Heart left ventricle (tissue), 16 donors: Measurements from ENCODE around the gene SDC4. TPM values are rescaled to one million over a fixed set of nuclear protein-coding genes. Genes with fewer than 3 reads are reported as not detected.

Experiments
- ATAC-seq, 4 donors: fragments of 200-7000 bp; cut with Tn5 transposase; one replicate each; pipeline ENCODE4 v1.9.1; 2020 to 2022; ENCODE audit warnings: moderate library complexity in 4 of 4, mild to moderate bottlenecking in 3 of 4, moderate number of reproducible peaks in 1 of 4
- DNase-seq, 5 donors: peaks; one replicate each; pipeline ENCODE4 v3.0.0-alpha.2; 2020
- H3K27ac ChIP-seq, 12 donors: fragments of 200-600 bp; sonication (generic) in 4 of 12; one replicate each; pipeline versions ENCODE4 v1.5.0 to v1.8.0; 2016 to 2022; ENCODE audit warnings: mild to moderate bottlenecking in 2 of 12
- H3K27me3 ChIP-seq, 9 donors: fragments of 200-600 bp; sonication (generic) in 2 of 9; one replicate each; pipeline versions ENCODE4 v1.5.1 to v1.8.0; 2016 to 2022; ENCODE audit warnings: mild to moderate bottlenecking in 3 of 9
- H3K36me3 ChIP-seq, 9 donors: fragments of 200-600 bp; sonication (generic) in 2 of 9; one replicate each; pipeline versions ENCODE4 v1.5.0 to v1.8.0; 2018 to 2022; ENCODE audit warnings: mild to moderate bottlenecking in 2 of 9
- H3K4me1 ChIP-seq, 12 donors: fragments of 200-600 bp; sonication (generic) in 4 of 12; one replicate each; pipeline versions ENCODE4 v1.5.0 to v1.8.0; 2016 to 2022; ENCODE audit warnings: mild to moderate bottlenecking in 3 of 12
- H3K4me3 ChIP-seq, 12 donors: fragments of 200-600 bp; sonication (generic) in 4 of 12; one replicate each; pipeline versions ENCODE4 v1.5.0 to v1.8.0; 2017 to 2022; ENCODE audit warnings: mild to moderate bottlenecking in 9 of 12, moderate library complexity in 4 of 12
- H3K9me3 ChIP-seq, 12 donors: fragments of 200-600 bp; sonication (generic) in 4 of 12; one replicate each; pipeline versions ENCODE4 v1.5.0 to v1.8.0; 2016 to 2022; ENCODE audit warnings: mild to moderate bottlenecking in 1 of 12
- CTCF ChIP-seq, 12 donors: fragments of 200-600 bp; sonication (generic) in 4 of 12; IDR thresholded peaks; one replicate each; pipeline versions ENCODE4 v1.5.0 to v1.8.0; 2018 to 2022; ENCODE audit warnings: antibody characterized with exemption in 12 of 12, mild to moderate bottlenecking in 5 of 12
- POLR2A ChIP-seq, 2 donors: fragments of 450-650 bp; IDR thresholded peaks; one replicate each; pipeline ENCODE4 v1.6.1; 2017; ENCODE audit warnings: antibody characterized with exemption in 2 of 2, mild to moderate bottlenecking in 2 of 2, moderate library complexity in 2 of 2
- WGBS, 4 donors: extraction: QIAGEN DNeasy Blood & Tissue Kit in 2 of 4; methylation state at CpG; one replicate each; pipeline versions ENCODE4 v1.1.5 to v1.1.7; 2013 to 2018; 5-methylcytosine and 5-hydroxymethylcytosine counted together
- intact Hi-C, 10 donors: fragments of 100-400 bp; cut with DNase I; formaldehyde crosslinking; loops; one replicate each; pipeline versions ENCODE4 v1.11.1 to v1.14.2; 2022
- polyA plus RNA-seq, 2 donors: library from polyadenylated mRNA; stranded (reverse); fragments of 200-250 nt; gene quantifications; one replicate each; pipeline ENCODE4 v1.2.3, GENCODE V29; 2013
- total RNA-seq, 9 donors: library from RNA; depleted of rRNA in 2 of 9; stranded (reverse); fragments of >200 nt in 2 of 9; fragmentation: NEBNext Ultra II Directional in 3 of 9; extraction: Animal tissue kit (Norgen Biotek cat#: 25700) in 3 of 9; gene quantifications; one replicate each; pipeline versions ENCODE4 v1.1.0 to v1.2.4, GENCODE V29; 2016 to 2023
- donor health status: ischemic (EF 13 %, LVEDD 7.1; RV severe dilation, severe dysfunction).
- donor health status: healthy with polysubstance abuse.
- donor health status: DM: no; HTN: yes; CAD: no.
- donor health status: DM: no; HTN: no; CAD: no.
- donor health status: ischemic (EF 25% LVEDD 6.9; RV normal size, moderate dysfunction).
- donor health status: ischemic (EF 25% LVEDD 5.7; RV mildly dilated, moderate dysfunction).
- donor health status: healthy.
- donor health status: DM: yes; HTN: yes; CAD: no.
- donor health status: ischemic (EF 35%, LVEDD 5.7; RV mildly dilated, moderate dysfunction).
- donor health status: nonischemic (EF 11% LVEDD 7.7; RV severe dilation, severe dysfunction).
- donor health status: DM: yes; HTN: yes; CAD: no.
- donor health status: PGD.
- donor health status: ischemic (EF 29% LVEDD 5.4; RV normal size, mild dysfunction).
- donor health status: nonischemic (EF 23%, LVEDD 6.1; RV moderate dilation, normal function).

Gene SDC4
- total and polyA plus RNA-seq, 11 donors, result 44.3 to 140 (median 94.1) TPM

- ATAC-seq (no peak), DNase-seq (no peak)
- TF ChIP-seq POLR2A (IDR thresholded peaks at IDR 0.05), result no peak
- no peak for TF ChIP-seq CTCF (IDR thresholded peaks at IDR 0.05)
- intact Hi-C loops, result no loop called here
- 84 to 89% (median 86%) methylated on average over 1 of the region's 1 CpG for WGBS, 4 donors
- H3K9me3 ChIP-seq, result no peaks in the 10 kb centered on the region
- H3K4me1 ChIP-seq, result peaks cover 0 to 56% (median 15%) of the 10 kb centered on the region in 12 donors
- no peak overlapping the region for H3K4me3 ChIP-seq
- H3K36me3 ChIP-seq, result peaks cover 0 to 46% (median 41%) of the 10 kb centered on the region in 9 donors
- H3K27me3 ChIP-seq, result no peaks in the 10 kb centered on the region
- no peak overlapping the region for H3K27ac ChIP-seq
Observed at GRCh38 chr20:45366192-45366591, 18.0 kb upstream of the SDC4 start.

GRCh38 chr20:45365444-45365970 lies 17.3 kb upstream of the SDC4 start:
- DNase-seq, result no peak
- peaks cover 0 to 62% (median 15%) of the 10 kb centered on the region in 12 donors for H3K4me1 ChIP-seq
- intact Hi-C loops, result no loop called here
- H3K27me3 ChIP-seq, result no peaks in the 10 kb centered on the region
- WGBS, 4 donors, result 81 to 90% (median 88%) methylated on average over 5 of the region's 5 CpGs
- no peaks in the 10 kb centered on the region for H3K9me3 ChIP-seq
- no peak for ATAC-seq
- H3K36me3 ChIP-seq, result peaks cover 0 to 46% (median 41%) of the 10 kb centered on the region in 9 donors
- peak overlapping the region in 1 of 12 donors; percentile 96 for H3K27ac ChIP-seq
- no peak for TF ChIP-seq CTCF (IDR thresholded peaks at IDR 0.05)
- no peak overlapping the region for H3K4me3 ChIP-seq

GRCh38 chr20:45363611-45364492 lies 15.6 kb upstream of the SDC4 start:
- intact Hi-C loops, result loop anchor here in 6 of 10 donors (1.0 to 5.0 kb wide), 7 partner anchors 37 to 73 kb away; partner anchors contain the start of gene PIGT (in 3 of the 6)
- TF ChIP-seq POLR2A (IDR thresholded peaks at IDR 0.05) (no peak), CTCF (IDR thresholded peaks at IDR 0.05) (no peak)
- ATAC-seq, result no peak

More at GRCh38 chr20:45363611-45364492, 15.6 kb upstream of the SDC4 start:
- Histone ChIP-seq H3K4me3 (peak overlapping the region; percentile 59 to 84 (median 72)), H3K36me3 (peaks cover 0 to 41% (median 38%) of the 10 kb centered on the region in 9 donors), H3K27ac (peak overlapping the region in 11 of 12 donors; percentile 92 to 98 (median 97)), H3K4me1 (peaks cover 4 to 72% (median 26%) of the 10 kb centered on the region in 12 donors), H3K27me3 (no peaks in the 10 kb centered on the region), H3K9me3 (no peaks in the 10 kb centered on the region)
- no peak for DNase-seq
- 25 to 33% (median 26%) methylated on average over 17 to 23 of the region's 23 CpGs for WGBS, 4 donors
